Chondrocyte (in vitro differentiated cells): ENCODE measurements around the gene SMLR1. TPM values are rescaled to one million over a fixed set of nuclear protein-coding genes. Genes with fewer than 3 reads are reported as not detected.

Experiments
- DNase-seq: peaks from one replicate; pipeline ENCODE4 v3.0.0; 2021; ENCODE audit warnings: mixed read lengths, low spot score
- H3K27ac Mint-ChIP-seq: one replicate; pipeline ENCODE4 v1.8.0; 2021; ENCODE audit warnings: mild to moderate bottlenecking, moderate library complexity, mixed read lengths; ENCODE audit not compliant: unreplicated experiment
- H3K27me3 Mint-ChIP-seq: 2 replicates; pipeline ENCODE4 v1.8.0; 2021; ENCODE audit warnings: low read depth, mixed read lengths
- H3K36me3 Mint-ChIP-seq: 2 replicates; pipeline ENCODE4 v1.8.0; 2021; ENCODE audit warnings: low read depth, mixed read lengths
- H3K4me1 Mint-ChIP-seq: 2 replicates; pipeline ENCODE4 v1.8.0; 2021; ENCODE audit warnings: low read depth, mild to moderate bottlenecking, mixed read lengths
- H3K4me3 Mint-ChIP-seq: one replicate; pipeline ENCODE4 v1.8.0; 2021; ENCODE audit warnings: mild to moderate bottlenecking, moderate library complexity, mixed read lengths; ENCODE audit not compliant: unreplicated experiment
- H3K9me3 Mint-ChIP-seq: 2 replicates; pipeline ENCODE4 v1.8.0; 2021; ENCODE audit warnings: low read depth, mixed read lengths
- total RNA-seq: library from RNA; stranded (reverse); gene quantifications from 3 replicates; pipeline ENCODE4 v1.2.1, GENCODE V29; 2021
- TF ChIP-seq, protein P1 (sequence below): fragments of 200-600 bp; sonication (generic); IDR thresholded peaks from 2 replicates; pipeline ENCODE4 v1.5.0; 2021; ENCODE audit warnings: antibody characterized with exemption, mild to moderate bottlenecking, moderate library complexity

SMLR1 gene
- total RNA-seq, 1 donor from 2014 or later: not detected

DNA sequence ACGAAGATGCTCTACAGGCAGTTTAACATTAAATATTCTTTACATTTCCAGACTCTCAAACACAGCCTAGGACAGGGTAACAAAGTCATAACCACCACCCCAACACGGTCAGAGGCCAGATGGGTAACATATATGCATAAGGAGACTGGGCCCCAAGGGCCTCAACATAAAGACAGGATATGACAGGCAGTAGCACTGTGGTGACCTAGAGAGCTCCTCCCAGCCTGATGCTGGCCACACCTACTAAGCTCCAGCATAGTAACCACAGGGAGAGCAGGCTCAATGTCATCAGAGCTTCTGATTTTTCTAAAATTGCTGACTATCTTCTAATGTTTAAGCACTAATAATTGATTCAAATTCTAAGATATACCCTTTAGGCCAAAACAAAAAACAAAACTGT is 21.7 kb downstream of the SMLR1 start:
- Mint-ChIP-seq H3K27me3 (no peaks in the 10 kb centered on the region), H3K36me3 (peaks cover 2% of the 10 kb centered on the region), H3K9me3 (no peaks in the 10 kb centered on the region), H3K4me3 (no peak overlapping the region), H3K27ac (no peak overlapping the region), H3K4me1 (peaks cover 18% of the 10 kb centered on the region)
- DNase-seq: no peak
- TF ChIP-seq, protein P1, sequence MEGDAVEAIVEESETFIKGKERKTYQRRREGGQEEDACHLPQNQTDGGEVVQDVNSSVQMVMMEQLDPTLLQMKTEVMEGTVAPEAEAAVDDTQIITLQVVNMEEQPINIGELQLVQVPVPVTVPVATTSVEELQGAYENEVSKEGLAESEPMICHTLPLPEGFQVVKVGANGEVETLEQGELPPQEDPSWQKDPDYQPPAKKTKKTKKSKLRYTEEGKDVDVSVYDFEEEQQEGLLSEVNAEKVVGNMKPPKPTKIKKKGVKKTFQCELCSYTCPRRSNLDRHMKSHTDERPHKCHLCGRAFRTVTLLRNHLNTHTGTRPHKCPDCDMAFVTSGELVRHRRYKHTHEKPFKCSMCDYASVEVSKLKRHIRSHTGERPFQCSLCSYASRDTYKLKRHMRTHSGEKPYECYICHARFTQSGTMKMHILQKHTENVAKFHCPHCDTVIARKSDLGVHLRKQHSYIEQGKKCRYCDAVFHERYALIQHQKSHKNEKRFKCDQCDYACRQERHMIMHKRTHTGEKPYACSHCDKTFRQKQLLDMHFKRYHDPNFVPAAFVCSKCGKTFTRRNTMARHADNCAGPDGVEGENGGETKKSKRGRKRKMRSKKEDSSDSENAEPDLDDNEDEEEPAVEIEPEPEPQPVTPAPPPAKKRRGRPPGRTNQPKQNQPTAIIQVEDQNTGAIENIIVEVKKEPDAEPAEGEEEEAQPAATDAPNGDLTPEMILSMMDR: no peak

DNA sequence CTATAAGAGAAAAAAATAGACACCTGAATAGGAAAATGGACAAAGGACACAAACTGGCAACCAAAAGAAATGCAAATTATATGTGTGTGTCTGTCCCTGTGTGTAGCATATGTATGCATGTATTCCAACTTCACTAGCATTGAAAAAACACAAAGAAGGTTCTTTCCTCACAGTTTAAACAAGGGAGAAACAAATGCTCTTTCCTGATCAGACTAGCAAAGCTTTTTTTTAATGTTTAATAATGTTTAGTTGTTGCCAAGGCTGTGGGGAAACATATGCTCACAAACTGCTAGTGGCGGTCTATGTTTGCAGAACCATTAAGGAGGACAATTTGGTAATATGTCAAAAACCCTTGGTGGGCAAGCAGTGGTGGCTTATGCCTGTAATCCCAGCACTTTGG is 22.4 kb downstream of the SMLR1 start:
- DNase-seq: no peak
- Mint-ChIP-seq H3K27ac (no peak overlapping the region), H3K4me3 (no peak overlapping the region), H3K9me3 (no peaks in the 10 kb centered on the region), H3K27me3 (no peaks in the 10 kb centered on the region), H3K36me3 (peaks cover 2% of the 10 kb centered on the region), H3K4me1 (peaks cover 22% of the 10 kb centered on the region)
- TF ChIP-seq, protein P1: no peak

DNA sequence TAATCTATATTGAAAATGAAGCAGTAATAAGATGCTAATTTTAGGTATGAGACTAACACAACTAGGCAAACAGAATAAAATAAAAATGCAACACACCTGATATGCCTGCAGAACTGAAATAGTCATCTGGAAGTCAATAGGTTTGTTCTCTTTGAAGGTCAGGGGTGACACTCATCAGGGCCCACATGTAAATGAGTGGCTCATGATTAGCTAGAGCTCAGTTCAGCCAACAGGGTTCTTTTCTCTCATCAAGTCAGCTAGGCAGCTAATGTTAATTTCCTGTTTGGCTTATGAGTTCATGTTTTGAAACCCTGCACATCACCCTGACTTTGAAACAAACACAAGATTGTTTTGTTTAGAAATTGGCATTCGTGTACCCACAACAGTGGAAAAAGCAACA is 23.8 kb downstream of the SMLR1 start:
- no peak overlapping the region for H3K4me3 Mint-ChIP-seq
- no peaks in the 10 kb centered on the region for H3K27me3 Mint-ChIP-seq
- no peak for DNase-seq
- TF ChIP-seq, protein P1: no peak
- no peak overlapping the region for H3K27ac Mint-ChIP-seq
- peaks cover 5% of the 10 kb centered on the region for H3K36me3 Mint-ChIP-seq
- peaks cover 6% of the 10 kb centered on the region for H3K9me3 Mint-ChIP-seq
- H3K4me1 Mint-ChIP-seq: peaks cover 22% of the 10 kb centered on the region

DNA sequence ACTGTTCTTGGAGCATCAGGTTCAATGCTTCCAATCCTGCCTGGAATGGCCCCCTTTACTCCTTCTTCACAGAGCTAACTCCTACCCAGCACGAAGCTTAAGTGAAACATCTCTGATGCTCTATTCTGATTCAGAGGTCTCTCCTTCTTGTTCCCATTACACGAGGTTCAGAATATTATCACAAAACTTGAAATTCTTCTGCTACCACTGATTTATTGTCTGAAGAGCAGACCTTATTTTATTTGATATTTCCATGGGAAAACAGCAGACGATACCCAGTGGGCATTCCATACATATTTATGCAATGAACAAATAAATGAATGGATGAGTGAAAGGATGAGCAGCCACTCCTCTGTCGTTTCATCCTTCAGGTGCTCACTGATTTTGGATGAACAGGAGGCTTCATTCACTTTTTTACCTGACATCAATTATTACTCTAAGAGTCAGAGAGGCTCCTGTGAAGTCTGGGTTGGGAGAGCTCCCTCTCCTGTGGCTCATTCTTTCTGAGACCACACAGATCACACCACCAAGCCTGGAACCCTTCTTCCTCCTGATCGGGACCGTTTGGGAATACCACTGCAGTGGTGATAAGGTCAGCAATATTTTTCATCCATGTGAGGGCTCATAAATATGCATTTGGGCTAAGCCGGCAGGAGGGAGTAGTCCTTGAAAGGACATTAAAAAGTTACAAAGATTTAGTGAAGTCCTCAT is 25.8 kb downstream of the SMLR1 start:
- Mint-ChIP-seq H3K27me3 (no peaks in the 10 kb centered on the region), H3K36me3 (peaks cover 10% of the 10 kb centered on the region), H3K4me3 (no peak overlapping the region), H3K9me3 (peaks cover 8% of the 10 kb centered on the region), H3K4me1 (peaks cover 19% of the 10 kb centered on the region), H3K27ac (no peak overlapping the region)
- DNase-seq: no peak
- TF ChIP-seq, protein P1: no peak

DNA sequence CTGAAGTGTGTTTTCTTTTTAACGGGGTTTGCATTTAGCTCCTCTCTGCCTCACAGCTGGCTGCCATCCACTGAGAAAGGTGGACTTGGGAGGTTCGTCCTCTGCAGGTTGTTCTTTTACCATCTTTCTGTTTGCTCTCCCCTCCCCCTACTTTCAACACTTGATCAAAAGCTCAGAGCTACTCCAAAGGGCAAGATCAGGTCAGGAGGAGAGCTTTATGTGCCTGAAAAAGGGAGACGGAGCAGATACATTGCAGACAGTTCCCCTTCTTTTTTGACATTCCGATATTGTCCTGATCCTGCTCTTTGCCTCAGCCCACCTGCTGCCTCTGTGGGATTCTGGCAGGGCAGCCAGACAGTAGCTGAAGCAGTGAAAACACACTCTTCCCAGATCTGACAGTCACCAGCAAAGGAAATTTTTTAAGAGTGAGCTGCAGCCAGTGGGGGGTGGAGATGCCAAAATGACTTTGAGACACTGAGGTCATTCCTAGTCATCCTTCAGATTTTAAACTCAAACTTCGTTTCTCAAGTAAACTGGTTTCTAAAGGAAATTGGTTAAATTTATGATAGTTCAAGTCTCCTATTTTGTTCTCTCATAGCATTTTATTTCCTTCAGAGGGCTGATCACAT is 26.5 kb downstream of the SMLR1 start:
- TF ChIP-seq, protein P1: no peak
- H3K36me3 Mint-ChIP-seq: peaks cover 10% of the 10 kb centered on the region
- H3K27ac Mint-ChIP-seq: peak overlapping the region; percentile 76
- H3K4me3 Mint-ChIP-seq: no peak overlapping the region
- peaks cover 19% of the 10 kb centered on the region for H3K4me1 Mint-ChIP-seq
- no peak for DNase-seq
- H3K27me3 Mint-ChIP-seq: no peaks in the 10 kb centered on the region
- peaks cover 8% of the 10 kb centered on the region for H3K9me3 Mint-ChIP-seq
